ENCODE results near the gene DLGAP4.

Gene DLGAP4

DNA sequence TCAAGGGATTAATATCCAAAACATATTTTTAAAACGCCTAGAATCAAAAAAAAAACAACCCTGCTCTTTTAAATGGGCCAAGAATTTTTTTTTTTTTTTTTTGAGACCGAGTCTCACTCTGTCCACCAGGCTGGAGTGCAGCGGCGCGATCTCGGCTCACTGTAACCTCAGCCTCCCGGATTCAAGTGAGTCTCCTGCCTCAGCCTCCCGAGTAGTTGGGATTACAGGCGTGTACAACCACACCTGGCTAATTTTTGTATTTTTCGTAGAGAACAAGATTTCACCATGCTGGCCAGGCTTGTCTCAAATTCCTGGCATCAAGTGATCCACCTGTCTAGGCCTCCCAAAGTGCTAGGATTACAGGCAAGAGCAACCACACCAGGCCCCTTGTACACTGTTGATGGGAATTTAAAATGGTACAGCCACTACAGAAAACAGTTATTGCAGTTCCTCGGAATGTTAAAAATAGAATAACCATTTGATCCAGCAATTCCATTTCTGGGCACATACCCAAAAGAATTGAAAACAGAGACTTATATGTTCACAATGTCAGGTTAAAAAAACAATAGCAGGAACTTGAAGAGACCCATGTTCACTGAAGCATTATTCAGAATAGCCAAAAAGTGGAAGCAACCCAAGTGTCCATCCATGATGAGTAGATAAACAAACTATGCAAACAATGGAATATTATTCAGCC, 232.0 kb downstream of the DLGAP4 start:
- DNase-seq (ENCODE audit: low read depth in 2 of 2), result no peak

GRCh38 chr20:36540551-36541211, 234.5 kb downstream of the DLGAP4 start:
- DNase-seq (ENCODE audit: low read depth in 2 of 2), result no peak

DNA sequence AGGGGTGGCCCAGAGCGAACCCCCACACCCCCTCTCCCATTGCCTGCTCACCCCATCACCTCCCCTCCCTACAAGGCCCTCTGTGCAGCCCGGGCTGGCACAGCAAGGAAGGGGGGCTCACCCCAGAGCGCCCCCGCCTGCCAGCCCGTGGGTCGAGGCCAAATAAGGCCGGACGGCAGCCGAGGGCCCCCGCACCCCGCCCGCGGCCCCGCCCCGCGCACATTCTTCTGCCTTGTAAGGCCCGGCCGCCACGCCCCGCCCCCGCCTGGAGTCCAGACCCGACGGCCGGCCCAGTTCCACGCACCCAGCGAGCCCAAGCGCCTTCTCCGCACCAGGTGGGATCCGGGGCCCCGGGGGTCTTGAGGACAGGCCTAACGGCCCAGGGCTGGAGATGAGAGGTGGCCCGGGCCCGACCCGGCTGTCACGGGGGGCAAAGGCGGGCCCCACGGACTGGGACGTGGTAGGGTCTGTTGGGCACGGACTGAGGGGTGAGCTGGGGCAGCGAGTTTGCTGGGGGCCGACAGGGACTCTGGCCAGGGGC, 235.2 kb downstream of the DLGAP4 start, which contains the start of gene MYL9:
Gene MYL9 (plus strand): TSS at position 293 of the 541 bp plus-strand sequence. CDS start 3,366 bp downstream, outside the sequence.
- DNase-seq (ENCODE audit: low read depth in 2 of 2), result peak; percentile 67 to 70

DNA sequence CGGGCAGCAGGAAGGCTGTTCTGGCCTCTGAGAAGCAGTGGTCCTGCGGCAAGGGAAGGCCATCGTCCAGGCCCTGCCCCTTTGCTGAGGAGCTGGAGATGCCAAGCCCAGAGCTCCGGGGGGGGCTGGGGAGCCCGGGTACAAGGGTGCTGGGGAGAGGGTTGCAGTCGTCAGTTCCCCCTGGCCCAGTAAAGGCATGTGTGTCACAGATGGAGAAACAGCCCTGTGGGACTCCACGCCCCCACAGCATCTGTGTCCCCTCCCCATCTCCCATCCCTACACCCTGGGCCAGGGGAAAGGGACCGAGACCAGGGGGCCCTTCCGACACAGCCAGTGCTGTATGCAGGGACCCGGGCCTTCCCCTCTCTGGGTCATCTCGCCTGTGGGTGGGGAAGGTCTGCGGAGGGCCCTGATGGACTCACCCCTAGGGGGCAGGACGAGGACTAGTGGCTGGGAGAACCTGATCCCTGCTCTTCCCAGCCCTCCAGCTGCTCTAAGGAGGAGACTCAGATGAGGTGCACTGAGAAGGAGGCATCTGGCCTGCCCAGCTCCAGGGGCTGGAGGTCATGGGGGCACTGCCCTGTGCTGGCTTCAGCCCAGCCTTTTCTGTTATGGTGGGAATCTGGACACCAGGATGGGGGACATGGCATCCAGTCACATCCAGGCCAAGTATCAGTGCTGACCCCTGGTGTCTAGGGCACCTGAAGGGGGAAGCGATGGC, 235.8 kb downstream of the DLGAP4 start:
- peak in 1 of 2 experiments; percentile 30 for DNase-seq (ENCODE audit: low read depth in 2 of 2)

DNA sequence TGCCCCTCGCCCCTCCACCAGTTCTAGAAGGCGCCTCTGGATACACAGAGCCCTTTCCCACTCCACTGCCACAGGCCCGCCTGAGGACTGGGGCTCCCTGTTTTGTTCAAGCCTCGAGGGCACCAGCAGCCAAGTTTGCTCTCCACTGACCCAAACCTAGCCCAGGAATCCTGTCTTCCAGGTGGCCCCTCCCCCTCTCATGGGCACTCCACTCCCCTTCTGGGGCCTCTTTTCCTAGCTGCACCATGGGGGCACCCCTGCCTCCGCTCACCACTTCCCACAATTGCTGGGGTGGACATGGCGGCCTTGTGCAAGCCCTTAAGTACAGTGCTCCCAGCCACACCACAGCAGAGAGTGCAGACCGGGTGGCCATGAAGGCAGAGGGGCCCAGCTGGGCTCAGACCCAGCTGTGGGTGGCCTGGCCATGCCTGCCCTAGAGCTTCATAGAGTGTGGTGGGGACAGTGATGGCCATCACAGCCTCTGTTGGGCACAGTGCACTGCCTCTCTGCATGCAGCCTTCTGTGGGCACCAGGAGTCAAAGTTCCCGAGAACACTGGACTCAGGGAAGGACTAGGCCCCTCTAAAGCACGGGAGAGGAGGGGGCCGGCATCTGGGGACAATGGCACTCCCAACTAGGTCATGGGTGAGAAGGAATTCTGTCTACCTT, 236.5 kb downstream of the DLGAP4 start:
- no peak for DNase-seq (ENCODE audit: low read depth in 2 of 2)

- DNase-seq (ENCODE audit: low read depth in 2 of 2), result no peak
These were observed 237.3 kb downstream of the DLGAP4 start for GRCh38 chr20:36543184-36544133.

DNA sequence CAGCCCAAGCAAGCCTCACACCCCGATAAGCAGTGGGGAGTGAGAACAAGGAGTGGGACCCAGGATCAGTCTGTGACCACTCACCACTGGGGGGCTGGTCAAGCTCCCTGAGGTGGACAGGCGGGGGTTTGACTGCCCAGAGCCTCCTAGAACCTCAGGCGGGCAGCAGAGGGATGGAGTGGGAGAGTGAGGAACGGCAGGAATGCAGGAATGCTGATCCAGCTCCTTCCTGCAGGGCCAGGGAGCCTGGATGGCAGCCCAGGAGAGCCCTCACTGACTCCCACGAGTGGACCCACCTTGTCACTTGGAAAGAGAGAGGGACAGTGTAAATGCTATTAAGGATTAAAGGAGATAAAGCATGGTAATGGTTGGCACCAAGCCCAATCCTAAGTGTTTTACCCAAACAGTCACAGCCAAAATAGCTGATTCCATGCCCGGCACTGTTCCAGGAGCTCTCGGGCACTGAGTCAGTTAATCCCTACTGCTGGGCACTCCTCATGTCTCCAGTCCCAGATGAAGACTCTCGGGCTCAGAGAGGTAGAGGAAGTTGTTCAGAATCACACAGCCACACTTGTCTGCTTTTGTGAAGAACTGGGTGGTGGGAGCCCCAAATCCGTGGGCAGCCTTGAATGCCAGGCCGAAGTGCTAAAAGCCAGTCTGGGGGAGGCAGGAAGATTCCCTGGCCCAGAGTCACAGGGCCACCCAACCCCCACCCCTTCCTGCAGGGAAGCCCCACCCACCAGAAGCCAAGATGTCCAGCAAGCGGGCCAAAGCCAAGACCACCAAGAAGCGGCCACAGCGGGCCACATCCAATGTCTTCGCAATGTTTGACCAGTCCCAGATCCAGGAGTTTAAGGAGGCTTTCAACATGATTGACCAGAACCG, 238.2 kb downstream of the DLGAP4 start:
- DNase-seq (ENCODE audit: low read depth in 2 of 2), result no peak

DNA sequence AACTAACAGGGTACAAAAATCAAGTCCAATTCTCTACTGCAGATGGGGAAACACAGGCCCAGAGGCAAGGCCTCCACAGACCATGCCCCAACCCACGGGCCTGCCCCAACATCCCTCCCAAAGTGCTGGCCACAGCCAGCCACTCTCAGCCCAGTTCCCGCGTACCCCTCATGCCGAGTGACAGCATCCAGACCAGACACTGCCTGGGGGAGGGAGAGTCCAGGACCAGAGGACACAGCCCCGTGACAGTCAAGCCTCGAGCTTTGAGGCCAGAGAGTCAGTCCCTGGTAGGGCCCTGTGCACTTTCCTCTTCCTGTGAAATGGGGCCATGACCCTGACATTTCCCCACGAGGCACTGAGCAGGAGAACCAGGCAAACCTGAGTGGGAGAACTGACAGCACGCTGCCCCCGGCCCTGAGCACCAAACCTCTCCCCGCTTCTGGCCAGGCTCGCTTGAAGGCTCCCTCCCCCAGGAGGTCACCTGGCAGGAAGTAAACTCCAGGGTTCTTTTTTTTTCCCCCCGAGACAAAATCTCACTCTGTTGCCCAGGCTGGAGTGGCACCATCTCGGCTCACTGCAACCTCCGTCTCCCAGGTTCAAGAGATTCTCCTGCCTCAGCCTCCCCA, 240.1 kb downstream of the DLGAP4 start:
- DNase-seq (ENCODE audit: low read depth in 2 of 2), result no peak

- no peak for DNase-seq (ENCODE audit: low read depth in 2 of 2)
These were observed 241.3 kb downstream of the DLGAP4 start for GRCh38 chr20:36547186-36548005.

GRCh38 chr20:36548006-36548315, 241.8 kb downstream of the DLGAP4 start:
- DNase-seq (ENCODE audit: low read depth in 2 of 2), result no peak

DNA sequence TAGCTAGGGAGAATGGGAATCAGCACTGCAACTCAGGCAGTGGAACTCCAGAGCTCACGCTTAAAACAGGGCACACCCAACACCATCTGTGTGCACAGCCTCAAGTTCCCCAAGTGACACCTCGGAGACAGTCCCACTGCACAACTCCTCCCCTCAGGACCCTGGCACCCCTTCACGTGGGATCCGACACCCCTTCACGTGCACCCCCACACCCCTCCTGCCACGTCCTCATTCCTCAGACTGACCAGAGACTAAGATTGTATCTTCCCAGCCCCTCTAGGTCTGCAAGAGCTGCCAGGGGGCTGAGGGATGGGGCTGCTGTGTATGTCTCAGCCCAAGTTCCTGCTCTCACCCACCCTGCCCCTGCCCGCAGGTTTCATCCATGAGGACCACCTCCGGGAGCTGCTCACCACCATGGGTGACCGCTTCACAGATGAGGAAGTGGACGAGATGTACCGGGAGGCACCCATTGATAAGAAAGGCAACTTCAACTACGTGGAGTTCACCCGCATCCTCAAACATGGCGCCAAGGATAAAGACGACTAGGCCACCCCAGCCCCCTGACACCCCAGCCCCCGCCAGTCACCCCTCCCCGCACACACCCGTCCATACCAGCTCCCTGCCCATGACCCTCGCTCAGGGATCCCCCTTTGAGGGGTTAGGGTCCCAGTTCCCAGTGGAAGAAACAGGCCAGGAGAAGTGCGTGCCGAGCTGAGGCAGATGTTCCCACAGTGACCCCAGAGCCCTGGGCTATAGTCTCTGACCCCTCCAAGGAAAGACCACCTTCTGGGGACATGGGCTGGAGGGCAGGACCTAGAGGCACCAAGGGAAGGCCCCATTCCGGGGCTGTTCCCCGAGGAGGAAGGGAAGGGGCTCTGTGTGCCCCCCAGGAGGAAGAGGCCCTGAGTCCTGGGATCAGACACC, 242.8 kb downstream of the DLGAP4 start:
- no peak for DNase-seq (ENCODE audit: low read depth in 2 of 2)

DNA sequence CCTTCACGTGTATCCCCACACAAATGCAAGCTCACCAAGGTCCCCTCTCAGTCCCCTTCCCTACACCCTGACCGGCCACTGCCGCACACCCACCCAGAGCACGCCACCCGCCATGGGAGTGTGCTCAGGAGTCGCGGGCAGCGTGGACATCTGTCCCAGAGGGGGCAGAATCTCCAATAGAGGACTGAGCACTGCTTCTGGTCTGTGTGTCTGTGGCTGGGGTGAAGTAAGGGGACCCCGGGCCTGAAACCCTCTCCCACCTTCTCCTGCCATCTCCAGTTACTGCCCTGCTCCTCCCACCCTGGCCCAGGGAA, 243.4 kb downstream of the DLGAP4 start:
- DNase-seq (ENCODE audit: low read depth in 2 of 2), result no peak

- no peak for DNase-seq (ENCODE audit: low read depth in 2 of 2)
These were observed 244.0 kb downstream of the DLGAP4 start for GRCh38 chr20:36549942-36550789.

- DNase-seq (ENCODE audit: low read depth in 2 of 2), result no peak
These were observed 244.7 kb downstream of the DLGAP4 start for GRCh38 chr20:36550790-36551299.

DNA sequence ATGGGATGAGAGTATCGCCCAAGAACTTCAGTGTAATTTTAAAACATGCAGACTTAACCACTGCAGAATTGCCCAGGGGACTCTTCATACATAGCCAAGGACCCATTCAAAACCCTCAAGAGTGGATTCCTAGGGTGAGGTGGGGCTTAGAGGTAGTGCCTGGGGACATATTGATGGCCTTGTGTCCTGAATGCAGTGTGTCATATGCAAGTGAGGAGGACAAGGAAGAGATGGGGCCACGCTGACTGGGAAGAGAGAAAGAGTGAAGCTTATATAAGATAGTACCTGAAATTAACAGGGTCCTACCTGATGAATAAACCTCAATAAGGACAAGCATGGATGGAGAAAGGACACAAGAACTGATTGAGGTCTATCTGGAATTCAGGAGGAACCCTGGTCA, 249.1 kb downstream of the DLGAP4 start:
- DNase-seq (ENCODE audit: low read depth in 2 of 2), result no peak

DNA sequence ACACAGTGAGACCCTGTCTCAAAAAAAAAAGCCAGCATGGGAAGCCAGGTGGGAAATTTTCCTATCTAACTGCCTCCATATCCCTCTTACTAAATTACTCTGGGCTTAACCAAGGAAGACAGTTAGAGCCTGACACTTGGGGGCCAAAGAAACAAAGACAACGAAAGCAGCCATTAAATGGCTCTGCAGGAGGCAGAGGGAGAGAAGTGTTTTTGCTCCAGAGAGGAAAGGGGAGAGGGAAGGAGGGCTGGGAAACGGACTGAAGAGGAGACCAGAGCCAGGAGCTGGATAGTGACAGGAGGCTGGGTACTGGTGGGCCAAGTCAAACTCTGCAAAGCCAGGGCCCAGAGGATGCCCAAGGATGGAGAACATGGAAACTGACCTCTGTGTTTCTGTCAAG, 256.6 kb downstream of the DLGAP4 start:
- no peak for DNase-seq (ENCODE audit: low read depth in 2 of 2)
